Measurements from ENCODE around the gene TMEM53. TPM values are rescaled to one million over a fixed set of nuclear protein-coding genes. Genes with fewer than 3 reads are reported as not detected.

TMEM53 gene
- total RNA-seq, 2 experiments from 2014 or later: 0.64 to 1.2 TPM

GRCh38 chr1:44641126-44642102 is 32.9 kb downstream of the TMEM53 start:
- H3K27ac Mint-ChIP-seq: peak overlapping the region; percentile 42
- no peak overlapping the region for H3K27ac ChIP-seq (ENCODE audit: low read depth in 1 of 2, low read length in 2 of 2)
- no peaks in the 10 kb centered on the region for H3K4me1 ChIP-seq (ENCODE audit: insufficient read depth, low read length)
- H3K36me3 ChIP-seq (ENCODE audit: insufficient read depth, low read length): peaks cover 97% of the 10 kb centered on the region
- H3K27me3 Mint-ChIP-seq: no peaks in the 10 kb centered on the region
- ATAC-seq (ENCODE audit: poor library complexity) (no peak), DNase-seq (no peak)
- TF ChIP-seq, protein P1, sequence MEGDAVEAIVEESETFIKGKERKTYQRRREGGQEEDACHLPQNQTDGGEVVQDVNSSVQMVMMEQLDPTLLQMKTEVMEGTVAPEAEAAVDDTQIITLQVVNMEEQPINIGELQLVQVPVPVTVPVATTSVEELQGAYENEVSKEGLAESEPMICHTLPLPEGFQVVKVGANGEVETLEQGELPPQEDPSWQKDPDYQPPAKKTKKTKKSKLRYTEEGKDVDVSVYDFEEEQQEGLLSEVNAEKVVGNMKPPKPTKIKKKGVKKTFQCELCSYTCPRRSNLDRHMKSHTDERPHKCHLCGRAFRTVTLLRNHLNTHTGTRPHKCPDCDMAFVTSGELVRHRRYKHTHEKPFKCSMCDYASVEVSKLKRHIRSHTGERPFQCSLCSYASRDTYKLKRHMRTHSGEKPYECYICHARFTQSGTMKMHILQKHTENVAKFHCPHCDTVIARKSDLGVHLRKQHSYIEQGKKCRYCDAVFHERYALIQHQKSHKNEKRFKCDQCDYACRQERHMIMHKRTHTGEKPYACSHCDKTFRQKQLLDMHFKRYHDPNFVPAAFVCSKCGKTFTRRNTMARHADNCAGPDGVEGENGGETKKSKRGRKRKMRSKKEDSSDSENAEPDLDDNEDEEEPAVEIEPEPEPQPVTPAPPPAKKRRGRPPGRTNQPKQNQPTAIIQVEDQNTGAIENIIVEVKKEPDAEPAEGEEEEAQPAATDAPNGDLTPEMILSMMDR (IDR thresholded peaks at IDR 0.05): no peak
- peaks cover 88% of the 10 kb centered on the region for H3K36me3 Mint-ChIP-seq (ENCODE audit: low read depth)
- H3K27me3 ChIP-seq (ENCODE audit: control insufficient read depth in 1 of 2, insufficient read depth in 2 of 2, low read length in 2 of 2): no peaks in the 10 kb centered on the region
- H3K9me3 ChIP-seq (ENCODE audit: control insufficient read depth in 1 of 2, insufficient read depth in 1 of 2, low read length in 2 of 2): no peaks in the 10 kb centered on the region
- no peak overlapping the region for H3K4me3 Mint-ChIP-seq
- no peak overlapping the region for H3K4me3 ChIP-seq (ENCODE audit: low read length)
- ChIA-PET POLR2A (interaction anchor here (1.3 to 2.4 kb wide), 2 partner anchors 10 to 134 kb away, joined by 3 to 15 read pairs; partner anchors contain the start of gene RPS8), CTCF (no interaction called here)
- intact Hi-C loops (cut with DNase I, micrococcal nuclease): no loop called here
- peaks cover 15% of the 10 kb centered on the region for H3K4me1 Mint-ChIP-seq (ENCODE audit: low read depth)
- no peaks in the 10 kb centered on the region for H3K9me3 Mint-ChIP-seq

GRCh38 chr1:44640200-44640853 is 34.0 kb downstream of the TMEM53 start:
- H3K4me1 Mint-ChIP-seq (ENCODE audit: low read depth): peaks cover 15% of the 10 kb centered on the region
- no peaks in the 10 kb centered on the region for H3K27me3 ChIP-seq (ENCODE audit: control insufficient read depth in 1 of 2, insufficient read depth in 2 of 2, low read length in 2 of 2)
- ATAC-seq (ENCODE audit: poor library complexity) (no peak), DNase-seq (no peak)
- no peak overlapping the region for H3K4me3 Mint-ChIP-seq
- H3K27ac ChIP-seq (ENCODE audit: low read depth in 1 of 2, low read length in 2 of 2): no peak overlapping the region
- no peaks in the 10 kb centered on the region for H3K9me3 Mint-ChIP-seq
- peaks cover 90% of the 10 kb centered on the region for H3K36me3 Mint-ChIP-seq (ENCODE audit: low read depth)
- peaks cover 97% of the 10 kb centered on the region for H3K36me3 ChIP-seq (ENCODE audit: insufficient read depth, low read length)
- no peak overlapping the region for H3K4me3 ChIP-seq (ENCODE audit: low read length)
- TF ChIP-seq, protein P1 (IDR thresholded peaks at IDR 0.05): no peak
- no peaks in the 10 kb centered on the region for H3K4me1 ChIP-seq (ENCODE audit: insufficient read depth, low read length)
- CTCF ChIA-PET: no interaction called here
- intact Hi-C loops (cut with DNase I, micrococcal nuclease): no loop called here
- H3K9me3 ChIP-seq (ENCODE audit: control insufficient read depth in 1 of 2, insufficient read depth in 1 of 2, low read length in 2 of 2): no peaks in the 10 kb centered on the region
- H3K27me3 Mint-ChIP-seq: no peaks in the 10 kb centered on the region
- no peak overlapping the region for H3K27ac Mint-ChIP-seq
- POLR2A ChIA-PET: interaction anchor here (2.4 kb wide), 1 partner anchor 9 kb away, joined by 15 read pairs; no protein-coding TSS in a partner anchor

GRCh38 chr1:44637702-44638411 is 36.4 kb downstream of the TMEM53 start:
- no peaks in the 10 kb centered on the region for H3K27me3 Mint-ChIP-seq
- CTCF ChIA-PET: interaction anchor here (1.4 kb wide), 1 partner anchor 15 kb away, joined by 8 read pairs; no protein-coding TSS in a partner anchor
- H3K36me3 Mint-ChIP-seq (ENCODE audit: low read depth): peaks cover 86% of the 10 kb centered on the region
- intact Hi-C loops (cut with DNase I, micrococcal nuclease): no loop called here
- Histone ChIP-seq H3K4me3 (ENCODE audit: low read length) (no peak overlapping the region), H3K36me3 (ENCODE audit: insufficient read depth, low read length) (peaks cover 97% of the 10 kb centered on the region), H3K27me3 (ENCODE audit: control insufficient read depth in 1 of 2, insufficient read depth in 2 of 2, low read length in 2 of 2) (no peaks in the 10 kb centered on the region), H3K27ac (ENCODE audit: low read depth in 1 of 2, low read length in 2 of 2) (no peak overlapping the region), H3K4me1 (ENCODE audit: insufficient read depth, low read length) (peaks cover 15% of the 10 kb centered on the region), H3K9me3 (ENCODE audit: control insufficient read depth in 1 of 2, insufficient read depth in 1 of 2, low read length in 2 of 2) (no peaks in the 10 kb centered on the region)
- H3K9me3 Mint-ChIP-seq: no peaks in the 10 kb centered on the region
- TF ChIP-seq, protein P1 (IDR thresholded peaks at IDR 0.05): no peak
- POLR2A ChIA-PET: no interaction called here
- peaks cover 39% of the 10 kb centered on the region for H3K4me1 Mint-ChIP-seq (ENCODE audit: low read depth)
- H3K4me3 Mint-ChIP-seq: no peak overlapping the region
- ATAC-seq (ENCODE audit: poor library complexity) (no peak), DNase-seq (no peak)
- H3K27ac Mint-ChIP-seq: no peak overlapping the region

Measured in CD4-positive, alpha-beta T cell (primary cell).